Thyroid gland (tissue), 4 donors: Measurements from ENCODE around the gene PKIB.

Experiments used
- POLR2A ChIP-seq, 2 donors: fragments of 450-650 bp; IDR thresholded peaks; one replicate each; pipeline ENCODE4 v1.6.1; 2017; ENCODE audit warnings: antibody characterized with exemption in 2 of 2, mild to moderate bottlenecking in 2 of 2, moderate library complexity in 1 of 2
- TF ChIP-seq, protein P1 (sequence below), 6 experiments: fragments of 200-600 bp in 3 of 6; fragments of 450-650 bp in 3 of 6; sonication (generic) in 3 of 6; IDR thresholded peaks; one replicate each; pipeline ENCODE4 v1.5.1; 2016 to 2019; ENCODE audit warnings: antibody characterized with exemption in 6 of 6, mild to moderate bottlenecking in 2 of 6, inconsistent platforms in 1 of 6, moderate library complexity in 1 of 6

DNA sequence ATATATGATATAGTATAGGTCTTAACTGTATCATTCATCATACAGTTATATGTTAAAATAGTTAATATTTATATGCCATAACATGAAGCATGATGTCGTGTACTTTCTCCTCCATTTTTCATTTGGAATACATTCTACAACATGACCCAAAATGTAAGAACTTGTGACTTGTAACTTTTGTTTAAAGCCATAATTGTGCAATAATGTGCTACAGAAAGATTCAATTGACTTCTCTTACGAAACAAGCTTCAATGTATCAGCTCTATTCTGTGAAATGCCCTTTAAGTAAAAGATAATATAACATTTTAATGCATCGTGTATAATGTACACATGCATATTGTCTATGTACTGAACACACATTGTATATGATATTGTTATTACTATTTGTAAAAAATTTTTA lies 92.6 kb downstream of the PKIB start:
- TF ChIP-seq, protein P1, sequence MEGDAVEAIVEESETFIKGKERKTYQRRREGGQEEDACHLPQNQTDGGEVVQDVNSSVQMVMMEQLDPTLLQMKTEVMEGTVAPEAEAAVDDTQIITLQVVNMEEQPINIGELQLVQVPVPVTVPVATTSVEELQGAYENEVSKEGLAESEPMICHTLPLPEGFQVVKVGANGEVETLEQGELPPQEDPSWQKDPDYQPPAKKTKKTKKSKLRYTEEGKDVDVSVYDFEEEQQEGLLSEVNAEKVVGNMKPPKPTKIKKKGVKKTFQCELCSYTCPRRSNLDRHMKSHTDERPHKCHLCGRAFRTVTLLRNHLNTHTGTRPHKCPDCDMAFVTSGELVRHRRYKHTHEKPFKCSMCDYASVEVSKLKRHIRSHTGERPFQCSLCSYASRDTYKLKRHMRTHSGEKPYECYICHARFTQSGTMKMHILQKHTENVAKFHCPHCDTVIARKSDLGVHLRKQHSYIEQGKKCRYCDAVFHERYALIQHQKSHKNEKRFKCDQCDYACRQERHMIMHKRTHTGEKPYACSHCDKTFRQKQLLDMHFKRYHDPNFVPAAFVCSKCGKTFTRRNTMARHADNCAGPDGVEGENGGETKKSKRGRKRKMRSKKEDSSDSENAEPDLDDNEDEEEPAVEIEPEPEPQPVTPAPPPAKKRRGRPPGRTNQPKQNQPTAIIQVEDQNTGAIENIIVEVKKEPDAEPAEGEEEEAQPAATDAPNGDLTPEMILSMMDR (IDR thresholded peaks at IDR 0.05): no peak
- TF ChIP-seq POLR2A (IDR thresholded peaks at IDR 0.05): no peak
